VCaP (cell line): ENCODE measurements around the gene EPN3.
A peak's percentile ranks its signal among the peaks of the same experiment; 100 is the strongest.

Source experiments
- H3K27ac ChIP-seq: fragments of 450-650 bp; 2 replicates; pipeline ENCODE4 v1.5.1; 2017
- CTCF ChIP-seq: fragments of 450-650 bp; conservative IDR thresholded peaks from 2 replicates; pipeline ENCODE4 v1.5.1; 2017; ENCODE audit warnings: mild to moderate bottlenecking, moderate library complexity

EPN3 gene

GRCh38 chr17:50563092-50563511 lies 30.6 kb downstream of the EPN3 start:
- no peak overlapping the region for H3K27ac ChIP-seq
- TF ChIP-seq CTCF, result 0 out of 2 replicates have a peak, but pooled peaks have one; percentile 13

GRCh38 chr17:50564916-50565315 lies 32.4 kb downstream of the EPN3 start:
- TF ChIP-seq CTCF, result no peak
- no peak overlapping the region for H3K27ac ChIP-seq

- no peak overlapping the region for H3K27ac ChIP-seq
- TF ChIP-seq CTCF, result no peak
Observed at GRCh38 chr17:50565402-50566350, 33.1 kb downstream of the EPN3 start.

GRCh38 chr17:50566886-50567285 lies 34.4 kb downstream of the EPN3 start:
- no peak overlapping the region for H3K27ac ChIP-seq
- TF ChIP-seq CTCF, result no peak

- no peak for TF ChIP-seq CTCF
Observed at GRCh38 chr17:50568659-50569058, 36.1 kb downstream of the EPN3 start.

GRCh38 chr17:50569592-50569991 lies 37.1 kb downstream of the EPN3 start:
- no peak overlapping the region for H3K27ac ChIP-seq
- no peak for TF ChIP-seq CTCF

More at GRCh38 chr17:50568659-50569058, 36.1 kb downstream of the EPN3 start:
- no peak overlapping the region for H3K27ac ChIP-seq

GRCh38 chr17:50570032-50570431 lies 37.5 kb downstream of the EPN3 start:
- no peak for TF ChIP-seq CTCF
- H3K27ac ChIP-seq, result no peak overlapping the region
